H1 (cell line): Measurements from ENCODE around the gene OPHN1. TPM values are rescaled to one million over a fixed set of nuclear protein-coding genes. Genes with fewer than 3 reads are reported as not detected.

ENCODE experiments used
- CTCF ChIA-PET: fragments of 300-600 bp; sonication (Branson Sonifier 250); formaldehyde crosslinking; loops from one replicate; lab custom pipeline; 2021; ENCODE audit not compliant: partially characterized antibody; lab: Charles Lee
- POLR2A ChIA-PET: fragments of 300-600 bp; sonication (Branson Sonifier 250); formaldehyde crosslinking; loops from one replicate; lab custom pipeline; 2021; ENCODE audit warnings: inconsistent platforms; ENCODE audit not compliant: partially characterized antibody; lab: Charles Lee
- DNase-seq, 2 experiments: peaks; one replicate each; pipeline versions ENCODE4 v3.0.0 to v3.0.0-alpha.2; 2010 to 2022; ENCODE audit warnings: low spot score in 2 of 2, low read depth in 1 of 2, mixed read lengths in 1 of 2
- FAIRE-seq: peaks from 2 replicates; lab custom pipeline; 2011; peaks lifted over from hg19 to GRCh38; lab: Jason Lieb, UNC
- H2AFZ ChIP-seq: 2 replicates; pipeline ENCODE4 v1.8.1; 2012; ENCODE audit warnings: low read length, inconsistent platforms
- H2AK5ac ChIP-seq: 2 replicates; pipeline ENCODE4 v1.6.1; 2013; ENCODE audit warnings: low read depth, low read length
- H2BK120ac ChIP-seq: replicated peaks from 2 replicates; pipeline ENCODE3; 2013; ENCODE audit warnings: low read depth, low read length, inconsistent platforms
- H2BK12ac ChIP-seq: 2 replicates; pipeline ENCODE4 v1.6.1; 2013; ENCODE audit warnings: low read depth, low read length
- H2BK15ac ChIP-seq: 2 replicates; pipeline ENCODE4 v1.6.1; 2013; ENCODE audit warnings: low read length
- H2BK20ac ChIP-seq: 2 replicates; pipeline ENCODE4 v1.6.1; 2013; ENCODE audit warnings: low read length
- H2BK5ac ChIP-seq: 2 replicates; pipeline ENCODE4 v1.6.1; 2013; ENCODE audit warnings: low read depth, low read length
- H3K14ac ChIP-seq: 2 replicates; pipeline ENCODE4 v1.6.1; 2013; ENCODE audit warnings: inconsistent platforms; ENCODE audit not compliant: insufficient read length
- H3K18ac ChIP-seq: 2 replicates; pipeline ENCODE4 v1.6.1; 2013; ENCODE audit warnings: low read length; ENCODE audit errors: extremely low read depth
- H3K23ac ChIP-seq: 2 replicates; pipeline ENCODE4 v1.6.1; 2013; ENCODE audit warnings: inconsistent platforms; ENCODE audit not compliant: insufficient read length
- H3K23me2 ChIP-seq: 2 replicates; pipeline ENCODE4 v1.6.1; 2013; ENCODE audit warnings: low read depth, low read length
- H3K27ac ChIP-seq: 2 replicates; pipeline ENCODE4 v1.6.1; 2011; ENCODE audit warnings: low read depth, low read length, inconsistent platforms
- H3K27me3 ChIP-seq, 4 experiments: replicated peaks in 1 of 4; 1 replicate in 1 of 4; 2 replicates in 3 of 4; pipeline versions ENCODE4 v1.6.1 to v1.8.1; 2011 to 2013; ENCODE audit warnings: low read length in 3 of 4, mild to moderate bottlenecking in 3 of 4, inconsistent platforms in 2 of 4, mixed read lengths in 2 of 4, moderate library complexity in 1 of 4; ENCODE audit not compliant: control insufficient read depth in 3 of 4, insufficient read depth in 3 of 4; ENCODE audit errors: extremely low read depth in 1 of 4
- H3K36me3 ChIP-seq, 4 experiments: 2 replicates each; pipeline versions ENCODE4 v1.6.1 to v1.8.1; 2011 to 2013; ENCODE audit warnings: mild to moderate bottlenecking in 4 of 4, low read length in 3 of 4, moderate library complexity in 2 of 4, control low read depth in 1 of 4, inconsistent platforms in 1 of 4; ENCODE audit not compliant: insufficient read depth in 4 of 4, control insufficient read depth in 2 of 4
- H3K4ac ChIP-seq: replicated peaks from 2 replicates; pipeline ENCODE3; 2013; ENCODE audit warnings: low read length, low read depth, mixed read lengths, inconsistent platforms; ENCODE audit not compliant: insufficient read length
- H3K4me1 ChIP-seq, 4 experiments: replicated peaks in 1 of 4; 1 replicate in 1 of 4; 2 replicates in 3 of 4; pipeline versions ENCODE4 v1.6.1 to v1.8.1; 2011 to 2013; ENCODE audit warnings: low read length in 3 of 4, inconsistent platforms in 2 of 4, mixed read lengths in 1 of 4; ENCODE audit not compliant: insufficient read depth in 4 of 4, control insufficient read depth in 3 of 4
- H3K4me2 ChIP-seq, 2 experiments: 2 replicates each; pipeline versions ENCODE4 v1.6.1 to v1.8.1; 2011 to 2013; ENCODE audit warnings: low read depth in 2 of 2, low read length in 2 of 2, control low read depth in 1 of 2, inconsistent platforms in 1 of 2, mild to moderate bottlenecking in 1 of 2; ENCODE audit not compliant: insufficient read depth in 1 of 2
- H3K4me3 ChIP-seq, 4 experiments: fragments of 200-600, 300-600 bp in 1 of 4; sonication (generic), shearing (Covaris generic), sonication (Bioruptor Twin) in 1 of 4; 2 replicates each; pipeline versions ENCODE4 v1.5.1 to v1.8.1; 2011 to 2016; ENCODE audit warnings: low read length in 4 of 4, low read depth in 3 of 4, control low read depth in 2 of 4, inconsistent platforms in 2 of 4, mild to moderate bottlenecking in 2 of 4, mixed read lengths in 1 of 4, moderate library complexity in 1 of 4; ENCODE audit not compliant: insufficient read depth in 2 of 4; ENCODE audit errors: extremely low read depth in 1 of 4
- H3K56ac ChIP-seq: replicated peaks from 2 replicates; pipeline ENCODE3; 2013; ENCODE audit warnings: low read depth, mild to moderate bottlenecking, mixed read lengths, low read length, inconsistent platforms; ENCODE audit not compliant: insufficient read length
- H3K79me1 ChIP-seq: 2 replicates; pipeline ENCODE4 v1.6.1; 2013; ENCODE audit warnings: low read depth, low read length, control low read depth
- H3K79me2 ChIP-seq, 2 experiments: 2 replicates each; pipeline versions ENCODE4 v1.6.1 to v1.8.1; 2012 to 2013; ENCODE audit warnings: low read length in 2 of 2, mild to moderate bottlenecking in 2 of 2, inconsistent platforms in 1 of 2; ENCODE audit not compliant: insufficient read depth in 2 of 2, control insufficient read depth in 1 of 2
- H3K9ac ChIP-seq, 4 experiments: replicated peaks in 1 of 4; 1 replicate in 1 of 4; 2 replicates in 3 of 4; pipeline versions ENCODE4 v1.6.1 to v1.8.1; 2011 to 2013; ENCODE audit warnings: low read depth in 3 of 4, low read length in 3 of 4, control low read depth in 2 of 4, mild to moderate bottlenecking in 2 of 4, moderate library complexity in 2 of 4, inconsistent platforms in 1 of 4; ENCODE audit errors: extremely low read depth in 1 of 4
- H3K9me3 ChIP-seq, 2 experiments: 2 replicates each; pipeline versions ENCODE4 v1.6.1 to v1.8.1; 2012 to 2013; ENCODE audit warnings: mild to moderate bottlenecking in 2 of 2, moderate library complexity in 2 of 2, control low read depth in 1 of 2, inconsistent platforms in 1 of 2, low read depth in 1 of 2, low read length in 1 of 2, mixed read lengths in 1 of 2; ENCODE audit not compliant: insufficient read depth in 2 of 2
- H4K20me1 ChIP-seq, 2 experiments: replicated peaks in 1 of 2; 2 replicates each; pipeline versions ENCODE3 to v1.8.1; 2011 to 2013; ENCODE audit warnings: inconsistent platforms in 2 of 2, low read length in 2 of 2, mild to moderate bottlenecking in 1 of 2; ENCODE audit not compliant: insufficient read depth in 2 of 2, control insufficient read depth in 1 of 2
- H4K5ac ChIP-seq: 2 replicates; pipeline ENCODE4 v1.6.1; 2013; ENCODE audit warnings: low read length, low read depth, mixed read lengths, inconsistent platforms; ENCODE audit not compliant: insufficient read length
- H4K8ac ChIP-seq: 2 replicates; pipeline ENCODE4 v1.8.0; 2013; ENCODE audit warnings: mild to moderate bottlenecking, moderate library complexity, low read length, inconsistent platforms; ENCODE audit not compliant: insufficient read depth; ENCODE audit errors: extremely low read depth
- H4K91ac ChIP-seq: replicated peaks from 2 replicates; pipeline ENCODE3; 2013; ENCODE audit warnings: low read length, mixed read lengths, inconsistent platforms; ENCODE audit not compliant: insufficient read length
- CHD2 ChIP-seq: IDR thresholded peaks from 2 replicates; pipeline ENCODE4 v1.6.1; 2012; ENCODE audit warnings: low read length, improper control_type of control experiment
- FOSL1 ChIP-seq: IDR thresholded peaks from 2 replicates; pipeline ENCODE4 v1.6.1; 2011; ENCODE audit warnings: mild to moderate bottlenecking, low read depth, low read length, moderate library complexity; ENCODE audit not compliant: insufficient read depth
- GABPA ChIP-seq: IDR thresholded peaks from 2 replicates; pipeline ENCODE4 v1.6.1; 2011; ENCODE audit warnings: mild to moderate bottlenecking, low read length, moderate library complexity, borderline replicate concordance; ENCODE audit not compliant: insufficient read depth
- NRF1 ChIP-seq: IDR thresholded peaks from 2 replicates; pipeline ENCODE4 v1.6.1; 2011; ENCODE audit warnings: mild to moderate bottlenecking, low read depth, low read length, improper control_type of control experiment
- PHF8 ChIP-seq: fragments of 200-600 bp; sonication (generic); conservative IDR thresholded peaks from 2 replicates; pipeline ENCODE4 v1.7.1; 2012; ENCODE audit warnings: low read depth, mild to moderate bottlenecking, inconsistent platforms, low read length, moderate library complexity
- POLR2AphosphoS5 ChIP-seq: IDR thresholded peaks from 2 replicates; pipeline ENCODE4 v1.6.1; 2011; ENCODE audit warnings: low read depth, low read length
- RBBP5 ChIP-seq: IDR thresholded peaks from 2 replicates; pipeline ENCODE4 v1.7.1; 2012; ENCODE audit warnings: low read depth, mild to moderate bottlenecking, inconsistent platforms, low read length, moderate library complexity, borderline replicate concordance
- RFX5 ChIP-seq: IDR thresholded peaks from 2 replicates; pipeline ENCODE4 v1.6.1; 2011; ENCODE audit warnings: low read depth, low read length, improper control_type of control experiment, borderline replicate concordance
- SAP30 ChIP-seq: fragments of 300-600 bp; sonication (generic); IDR thresholded peaks from 2 replicates; pipeline ENCODE4 v1.7.1; 2012; ENCODE audit warnings: low read length, moderate library complexity, mild to moderate bottlenecking, inconsistent platforms; ENCODE audit not compliant: insufficient read depth, insufficient replicate concordance
- SIN3A ChIP-seq, 2 experiments: IDR thresholded peaks in 1 of 2; conservative IDR thresholded peaks in 1 of 2; 2 replicates each; pipeline ENCODE4 v1.6.1; 2011 to 2012; ENCODE audit warnings: low read length in 2 of 2, improper control_type of control experiment in 1 of 2, low read depth in 1 of 2, mild to moderate bottlenecking in 1 of 2
- TAF1 ChIP-seq: IDR thresholded peaks from 2 replicates; pipeline ENCODE4 v1.6.1; 2011; ENCODE audit warnings: mild to moderate bottlenecking, low read depth, low read length
- TEAD4 ChIP-seq: IDR thresholded peaks from 2 replicates; pipeline ENCODE4 v1.6.1; 2012; ENCODE audit warnings: low read depth, low read length, inconsistent platforms, mixed read lengths
- ZNF274 ChIP-seq: IDR thresholded peaks from 2 replicates; pipeline ENCODE4 v1.7.0; 2012; ENCODE audit warnings: low read length, borderline replicate concordance; ENCODE audit errors: extremely low read depth
- WGBS, 2 experiments: shearing (Covaris generic) in 1 of 2; methylation state at CpG; one replicate each; pipeline versions ENCODE4 v1.1.6 to v1.1.7; 2013 to 2015; ENCODE audit warnings: low lambda C conversion rate in 2 of 2, mixed read lengths in 2 of 2, inconsistent platforms in 1 of 2, low coverage in 1 of 2, missing lambda C conversion rate in 1 of 2; ENCODE audit not compliant: insufficient replicate concordance in 2 of 2, insufficient coverage in 1 of 2, insufficient read length in 1 of 2; ENCODE audit errors: extremely low coverage in 1 of 2, missing lambda C conversion rate in 1 of 2; 5-methylcytosine and 5-hydroxymethylcytosine counted together
- polyA plus RNA-seq, 7 experiments: library from polyadenylated mRNA; depleted of rRNA in 3 of 7; stranded (reverse) in 5 of 7; unstranded in 2 of 7; fragments of >200 nt in 5 of 7; fragments of 200-250 nt in 2 of 7; gene quantifications; 1 replicate in 5 of 7; 2 replicates in 1 of 7; 4 replicates in 1 of 7; pipeline versions ENCODE4 v1.2.1 to v1.2.3, GENCODE V29; 2011 to 2013; ENCODE audit warnings: missing spikeins in 2 of 7, mixed read lengths in 2 of 7
- total RNA-seq: library from RNA; stranded (reverse); fragmentation: NEBNext Ultra II Directional; extraction: Animal tissue kit (Norgen Biotek cat#: 25700); gene quantifications from 2 replicates; pipeline ENCODE4 v1.2.1, GENCODE V29; 2021
- TF ChIP-seq, protein P1 (sequence below): IDR thresholded peaks from 2 replicates; pipeline ENCODE4 v1.6.1; 2012; ENCODE audit warnings: inconsistent platforms

The OPHN1 gene
- total and polyA plus RNA-seq, 2 of the 8 experiments (the other 6 are each of a cell fraction or from before 2014, with no cell fraction given): 1.2 to 3.5 TPM

DNA sequence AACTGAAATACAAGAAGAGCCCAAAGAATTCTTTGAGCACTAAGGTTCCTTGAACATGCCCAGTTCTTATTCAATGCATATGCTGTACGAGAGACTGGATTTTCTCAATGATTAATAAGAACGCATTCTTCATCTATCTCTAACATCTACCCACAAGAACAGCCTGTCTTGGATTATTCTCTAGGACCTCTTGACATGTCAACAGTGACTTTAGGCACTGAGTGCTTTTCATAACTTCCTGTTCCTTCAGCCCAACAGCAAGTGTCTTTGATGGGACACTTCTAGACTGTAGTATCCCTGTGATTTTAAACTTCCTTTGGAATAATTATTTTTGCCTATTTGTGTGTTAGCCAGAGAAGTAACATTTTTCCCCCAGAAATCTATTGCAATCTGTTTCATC is 69.3 kb downstream of the OPHN1 start:
- Histone ChIP-seq H2BK12ac (no peak overlapping the region), H3K18ac (no peak overlapping the region), H4K8ac (no peak overlapping the region), H4K91ac (no peak overlapping the region), H3K23ac (no peak overlapping the region), H3K9me3 (no peaks in the 10 kb centered on the region), H4K5ac (no peak overlapping the region), H3K56ac (no peak overlapping the region), H2BK5ac (no peak overlapping the region), H2BK20ac (no peak overlapping the region), H2AFZ (no peak overlapping the region), H2BK120ac (no peak overlapping the region), H3K4me3 (no peak overlapping the region), H3K23me2 (no peaks in the 10 kb centered on the region), H3K14ac (no peak overlapping the region), H3K4ac (no peak overlapping the region), H3K79me1 (no peaks in the 10 kb centered on the region), H2BK15ac (no peak overlapping the region), H3K27me3 (no peaks in the 10 kb centered on the region), H3K36me3 (no peaks in the 10 kb centered on the region), H4K20me1 (no peaks in the 10 kb centered on the region), H3K9ac (no peak overlapping the region), H3K4me2 (no peak overlapping the region), H3K4me1 (no peaks in the 10 kb centered on the region), H3K79me2 (no peaks in the 10 kb centered on the region), H3K27ac (no peak overlapping the region), H2AK5ac (no peak overlapping the region)
- no peak for DNase-seq
- WGBS, 2 experiments: 76% methylated on average over 2 of the region's 2 CpGs; no CpG with 5 or more reads in 1 of the 2 experiments
- CTCF ChIA-PET: interaction anchor here (1.3 kb wide), 1 partner anchor 167 kb away, joined by 3 read pairs; no protein-coding TSS in a partner anchor
- no peak for TF ChIP-seq CHD2
- TF ChIP-seq FOSL1: no peak
- no peak for TF ChIP-seq ZNF274
- TF ChIP-seq POLR2AphosphoS5: no peak
- TF ChIP-seq, protein P1, sequence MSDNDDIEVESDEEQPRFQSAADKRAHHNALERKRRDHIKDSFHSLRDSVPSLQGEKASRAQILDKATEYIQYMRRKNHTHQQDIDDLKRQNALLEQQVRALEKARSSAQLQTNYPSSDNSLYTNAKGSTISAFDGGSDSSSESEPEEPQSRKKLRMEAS: no peak
- no peak for TF ChIP-seq TEAD4
- TF ChIP-seq PHF8: no peak
- TF ChIP-seq TAF1: no peak
- no peak for TF ChIP-seq GABPA
- TF ChIP-seq SAP30: no peak
- no peak for TF ChIP-seq SIN3A (conservative IDR thresholded peaks at IDR 0.05 in 1 of 2, IDR thresholded peaks at IDR 0.05 in 1 of 2; ENCODE audit: low read depth in 1 of 2, low read length in 2 of 2)
- no peak for TF ChIP-seq RFX5
- no peak for TF ChIP-seq NRF1
- TF ChIP-seq RBBP5: no peak
- no peak for FAIRE-seq
- POLR2A ChIA-PET: no interaction called here
